Testis (tissue), 3 donors: ENCODE results near the gene PSMA6. TPM values are rescaled to one million over a fixed set of nuclear protein-coding genes. Genes with fewer than 3 reads are reported as not detected.
A peak's percentile ranks its signal among the peaks of the same experiment; 100 is the strongest.

Experiments
- DNase-seq: peaks from one replicate; pipeline ENCODE4 v3.0.0-alpha.2; 2019
- H3K27ac ChIP-seq, 2 donors: fragments of 200-600 bp; sonication (generic); one replicate each; pipeline ENCODE4 v1.5.1; 2019
- H3K27me3 ChIP-seq: fragments of 200-600 bp; sonication (generic); one replicate; pipeline ENCODE4 v1.5.1; 2019
- H3K36me3 ChIP-seq: fragments of 200-600 bp; sonication (generic); one replicate; pipeline ENCODE4 v1.5.1; 2017; ENCODE audit warnings: low read depth; ENCODE audit errors: missing control alignments
- H3K4me1 ChIP-seq: fragments of 200-600 bp; sonication (generic); one replicate; pipeline ENCODE4 v1.5.1; 2019
- H3K4me3 ChIP-seq, 2 donors: fragments of 200-600 bp; sonication (generic); one replicate each; pipeline ENCODE4 v1.5.1; 2017 to 2019
- H3K9me3 ChIP-seq: fragments of 200-600 bp; sonication (generic); one replicate; pipeline ENCODE4 v1.5.1; 2017
- POLR2A ChIP-seq: fragments of 450-650 bp; IDR thresholded peaks from one replicate; pipeline ENCODE4 v1.6.1; 2017; ENCODE audit warnings: antibody characterized with exemption, mild to moderate bottlenecking, moderate library complexity
- WGBS, 2 donors: methylation state at CpG; one replicate each; pipeline ENCODE4 v1.1.5; 2018; 5-methylcytosine and 5-hydroxymethylcytosine counted together
- intact Hi-C: fragments of 100-400 bp; cut with DNase I; formaldehyde crosslinking; loops from one replicate; pipeline ENCODE4 v1.15.1; 2023; ENCODE audit warnings: low total_unique reads
- polyA plus RNA-seq: library from polyadenylated mRNA; stranded (reverse); fragments of 350-450 nt; fragmentation: Illumina TruSeq; extraction: RNeasy Lipid Tissue Mini Kit (QIAGEN cat#74804); gene quantifications from one replicate; pipeline ENCODE4 v1.2.3, GENCODE V29; 2014; ENCODE audit warnings: low read depth, low replicate concordance; ENCODE audit not compliant: insufficient read depth
- total RNA-seq, 2 donors: library from RNA; depleted of rRNA; stranded (reverse); fragments of >200 nt; gene quantifications; one replicate each; pipeline ENCODE4 v1.2.3, GENCODE V29; 2016
- TF ChIP-seq, protein P1 (sequence below), 3 experiments: fragments of 450-650 bp in 2 of 3; fragments of 200-600 bp in 1 of 3; sonication (generic) in 1 of 3; IDR thresholded peaks; one replicate each; pipeline ENCODE4 v1.5.1; 2016 to 2019; ENCODE audit warnings: antibody characterized with exemption in 3 of 3, mild to moderate bottlenecking in 2 of 3, moderate library complexity in 1 of 3

The PSMA6 gene
- total and polyA plus RNA-seq, 3 donors from 2014 or later = 147 to 461 (median 257) TPM

DNA sequence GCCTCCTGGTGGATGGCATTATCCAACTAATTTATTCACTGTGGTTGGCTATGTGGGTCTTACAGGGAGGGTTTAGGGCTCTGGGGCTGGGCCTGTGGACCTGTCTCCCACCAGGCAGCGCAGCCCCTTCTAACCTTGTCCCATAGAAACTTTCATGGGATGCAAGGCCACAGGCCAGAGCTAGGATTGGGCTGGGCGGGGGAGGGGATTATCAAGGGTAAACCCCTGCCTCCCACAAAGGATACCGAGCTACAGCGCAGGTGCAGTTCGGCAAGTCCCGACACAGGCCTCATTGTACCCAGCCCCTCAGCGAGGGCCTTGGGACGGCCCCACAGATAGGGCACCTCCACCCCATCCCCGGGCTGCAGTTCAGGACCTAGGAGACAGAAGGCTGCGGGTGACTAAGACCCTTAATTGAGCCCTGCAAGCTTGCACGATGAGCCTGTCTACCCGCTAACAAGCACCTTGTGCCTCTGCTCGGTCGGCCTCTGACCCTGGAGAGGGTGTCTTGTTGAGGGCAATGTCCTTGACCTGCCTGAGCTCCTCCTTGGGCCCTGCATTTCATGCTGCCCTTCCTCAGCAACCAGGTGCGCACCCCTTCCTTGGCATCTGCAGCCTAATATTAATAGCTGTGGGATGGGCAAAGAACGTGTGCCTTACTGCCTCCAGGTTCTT, 46.7 kb downstream of the PSMA6 start:
- Histone ChIP-seq H3K4me3 (no peak overlapping the region), H3K27ac (peak overlapping the region in 1 of 2 donors; percentile 23), H3K27me3 (no peaks in the 10 kb centered on the region), H3K4me1 (peaks cover 85% of the 10 kb centered on the region), H3K9me3 (no peaks in the 10 kb centered on the region), H3K36me3 (no peaks in the 10 kb centered on the region)
- intact Hi-C loops = no loop called here
- WGBS, 2 donors = 71 to 86% methylated on average over 7 to 16 of the region's 16 CpGs
- DNase-seq = no peak
- TF ChIP-seq, protein P1, sequence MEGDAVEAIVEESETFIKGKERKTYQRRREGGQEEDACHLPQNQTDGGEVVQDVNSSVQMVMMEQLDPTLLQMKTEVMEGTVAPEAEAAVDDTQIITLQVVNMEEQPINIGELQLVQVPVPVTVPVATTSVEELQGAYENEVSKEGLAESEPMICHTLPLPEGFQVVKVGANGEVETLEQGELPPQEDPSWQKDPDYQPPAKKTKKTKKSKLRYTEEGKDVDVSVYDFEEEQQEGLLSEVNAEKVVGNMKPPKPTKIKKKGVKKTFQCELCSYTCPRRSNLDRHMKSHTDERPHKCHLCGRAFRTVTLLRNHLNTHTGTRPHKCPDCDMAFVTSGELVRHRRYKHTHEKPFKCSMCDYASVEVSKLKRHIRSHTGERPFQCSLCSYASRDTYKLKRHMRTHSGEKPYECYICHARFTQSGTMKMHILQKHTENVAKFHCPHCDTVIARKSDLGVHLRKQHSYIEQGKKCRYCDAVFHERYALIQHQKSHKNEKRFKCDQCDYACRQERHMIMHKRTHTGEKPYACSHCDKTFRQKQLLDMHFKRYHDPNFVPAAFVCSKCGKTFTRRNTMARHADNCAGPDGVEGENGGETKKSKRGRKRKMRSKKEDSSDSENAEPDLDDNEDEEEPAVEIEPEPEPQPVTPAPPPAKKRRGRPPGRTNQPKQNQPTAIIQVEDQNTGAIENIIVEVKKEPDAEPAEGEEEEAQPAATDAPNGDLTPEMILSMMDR (IDR thresholded peaks at IDR 0.05) = no peak
- TF ChIP-seq POLR2A = no peak

DNA sequence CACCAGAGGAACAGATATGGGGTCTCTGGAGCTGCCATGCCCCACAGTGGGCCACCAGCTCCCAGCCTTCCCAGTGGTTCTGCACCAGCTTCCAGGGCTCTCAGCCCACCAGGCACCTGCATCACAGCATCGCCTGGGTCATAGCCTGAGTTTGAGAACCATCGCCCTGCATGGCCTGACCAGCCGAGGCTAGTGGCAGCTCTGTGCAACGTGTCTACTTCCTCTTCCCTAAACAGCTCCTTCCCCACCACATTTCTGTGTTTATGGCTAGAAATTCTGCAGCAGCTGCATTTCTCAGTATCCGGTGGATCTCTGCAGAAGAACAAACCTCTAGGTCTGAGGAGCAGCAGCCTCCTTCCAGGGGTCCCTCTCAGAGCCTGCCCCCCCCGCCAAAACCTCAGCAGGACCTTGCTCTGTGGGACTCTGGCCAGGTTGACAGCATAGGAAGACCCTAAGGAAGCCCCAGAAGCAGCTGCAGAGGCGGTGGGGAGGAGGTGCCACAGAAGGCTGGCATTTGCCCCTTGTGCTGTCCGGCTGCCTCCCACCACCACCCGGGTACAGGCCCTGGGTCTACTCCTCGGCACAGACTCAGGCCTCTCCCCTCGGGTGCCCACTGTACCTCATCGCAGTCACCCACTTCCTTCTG, 47.7 kb downstream of the PSMA6 start:
- H3K36me3 ChIP-seq = no peaks in the 10 kb centered on the region
- H3K4me1 ChIP-seq = peaks cover 80% of the 10 kb centered on the region
- H3K27ac ChIP-seq = peak overlapping the region; percentile 39 to 51
- intact Hi-C loops = no loop called here
- DNase-seq = no peak
- H3K27me3 ChIP-seq = no peaks in the 10 kb centered on the region
- 49 to 76% methylated on average over 12 of the region's 12 CpGs for WGBS, 2 donors
- no peak overlapping the region for H3K4me3 ChIP-seq
- TF ChIP-seq, protein P1 (IDR thresholded peaks at IDR 0.05) = no peak
- no peak for TF ChIP-seq POLR2A
- H3K9me3 ChIP-seq = no peaks in the 10 kb centered on the region

GRCh38 chr14:35340616-35341453, 48.7 kb downstream of the PSMA6 start:
- DNase-seq = peak; percentile 31
- H3K36me3 ChIP-seq = no peaks in the 10 kb centered on the region
- H3K27ac ChIP-seq = peak overlapping the region; percentile 64 to 88
- no peaks in the 10 kb centered on the region for H3K27me3 ChIP-seq
- H3K9me3 ChIP-seq = no peaks in the 10 kb centered on the region
- no peak for TF ChIP-seq POLR2A
- TF ChIP-seq, protein P1 (IDR thresholded peaks at IDR 0.05) = no peak
- intact Hi-C loops = no loop called here
- 82 to 91% methylated on average over 11 to 14 of the region's 14 CpGs for WGBS, 2 donors
- H3K4me1 ChIP-seq = peaks cover 71% of the 10 kb centered on the region
- H3K4me3 ChIP-seq = no peak overlapping the region

- intact Hi-C loops = no loop called here
- Histone ChIP-seq H3K4me3 (no peak overlapping the region), H3K27me3 (no peaks in the 10 kb centered on the region), H3K36me3 (no peaks in the 10 kb centered on the region), H3K4me1 (peaks cover 65% of the 10 kb centered on the region), H3K27ac (peak overlapping the region; percentile 64 to 88), H3K9me3 (no peaks in the 10 kb centered on the region)
- TF ChIP-seq POLR2A = no peak
- TF ChIP-seq, protein P1 (IDR thresholded peaks at IDR 0.05) = no peak
- DNase-seq = no peak
- WGBS, 2 donors = 6 to 10% methylated on average over 3 to 4 of the region's 4 CpGs
Measured at GRCh38 chr14:35341454-35341750, 49.2 kb downstream of the PSMA6 start.
